Skeletal muscle satellite cell (primary cell): ENCODE data around the gene COL15A1.

Experiments used
- H3K27me3 ChIP-seq: 2 replicates; pipeline ENCODE4 v1.7.0; 2013; ENCODE audit warnings: low read length; ENCODE audit not compliant: control insufficient read depth, insufficient read depth
- H3K36me3 ChIP-seq: 2 replicates; pipeline ENCODE4 v1.7.0; 2013; ENCODE audit warnings: mild to moderate bottlenecking, control low read depth, low read length; ENCODE audit not compliant: insufficient read depth
- H3K4me1 ChIP-seq: 2 replicates; pipeline ENCODE4 v1.7.0; 2013; ENCODE audit warnings: low read length; ENCODE audit not compliant: control insufficient read depth, insufficient read depth
- H3K4me2 ChIP-seq: 2 replicates; pipeline ENCODE4 v1.7.0; 2013; ENCODE audit warnings: mild to moderate bottlenecking, low read length
- H3K4me3 ChIP-seq: 2 replicates; pipeline ENCODE4 v1.7.0; 2013; ENCODE audit warnings: low read length
- H3K9ac ChIP-seq: 2 replicates; pipeline ENCODE4 v1.7.0; 2013; ENCODE audit warnings: mild to moderate bottlenecking, low read depth, low read length, moderate library complexity
- H3K9me3 ChIP-seq: replicated peaks from 2 replicates; pipeline ENCODE4 v1.7.0; 2013; ENCODE audit warnings: mild to moderate bottlenecking, control low read depth, low read length

COL15A1 gene

DNA sequence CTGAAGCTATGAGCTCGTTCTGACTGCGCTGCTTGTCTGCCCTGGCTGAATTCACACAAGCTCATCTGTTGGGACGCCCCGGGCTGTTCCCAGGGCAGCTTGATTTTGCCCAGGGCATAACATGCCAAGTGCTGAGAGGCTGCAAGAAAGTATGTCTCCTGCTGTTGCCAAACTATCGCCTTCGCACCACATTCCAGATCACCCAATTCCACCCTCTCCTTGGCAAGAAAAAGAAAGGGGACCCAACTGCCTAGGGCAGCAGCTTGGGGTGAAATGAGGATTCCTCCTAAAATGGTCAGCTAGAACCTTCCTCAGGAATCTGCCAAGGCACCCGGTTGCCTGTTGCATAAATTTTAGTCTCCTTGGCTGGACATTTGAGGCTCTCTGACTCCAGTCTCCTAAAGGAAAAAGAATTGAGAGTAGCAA lies 21.2 kb downstream of the COL15A1 start:
- Histone ChIP-seq H3K4me3 (no peak overlapping the region), H3K9me3 (no peaks in the 10 kb centered on the region), H3K4me1 (peaks cover 24% of the 10 kb centered on the region), H3K36me3 (no peaks in the 10 kb centered on the region), H3K9ac (no peak overlapping the region), H3K27me3 (peaks cover 78% of the 10 kb centered on the region), H3K4me2 (no peak overlapping the region)

DNA sequence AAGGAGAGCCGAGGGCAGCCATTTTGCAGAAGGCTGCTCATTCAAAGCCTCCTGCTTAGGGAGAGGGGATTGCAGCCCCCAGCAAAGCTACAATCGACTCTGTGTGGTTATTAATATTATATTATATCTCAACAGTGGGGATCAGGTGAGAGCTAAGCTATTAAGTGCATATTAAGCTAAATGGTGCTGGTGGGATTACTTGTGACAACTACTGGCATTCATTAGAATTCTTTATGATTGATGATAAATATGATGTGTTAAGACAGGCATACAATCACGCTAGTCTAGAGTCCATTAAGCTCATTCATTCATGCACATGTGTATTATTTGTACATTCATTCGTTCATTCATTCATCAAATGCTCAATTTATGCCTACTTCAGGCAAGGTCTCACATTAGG lies 23.0 kb downstream of the COL15A1 start:
- Histone ChIP-seq H3K27me3 (peaks cover 89% of the 10 kb centered on the region), H3K4me2 (no peak overlapping the region)

DNA sequence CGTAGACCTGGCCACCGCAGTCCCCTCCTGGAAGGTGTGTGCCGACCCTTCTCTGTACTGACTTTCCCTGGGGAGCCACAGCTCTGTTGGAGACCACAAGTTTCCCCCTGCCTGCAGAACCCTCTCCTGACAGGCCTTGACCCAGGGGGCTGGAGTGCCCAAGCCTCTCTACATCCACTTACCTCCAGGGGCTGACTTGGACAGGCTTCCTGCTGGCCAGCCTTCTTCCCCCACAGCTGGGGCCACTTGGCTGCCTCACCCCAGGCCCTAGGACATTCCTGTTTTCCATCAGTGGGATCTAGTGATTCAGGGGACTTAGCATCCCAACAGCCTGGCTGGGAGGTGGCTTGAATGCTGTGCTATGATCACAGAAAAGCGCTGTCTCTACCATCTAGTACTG lies 23.6 kb downstream of the COL15A1 start:
- Histone ChIP-seq H3K4me2 (no peak overlapping the region), H3K4me1 (peaks cover 21% of the 10 kb centered on the region), H3K4me3 (no peak overlapping the region), H3K9me3 (no peaks in the 10 kb centered on the region), H3K36me3 (no peaks in the 10 kb centered on the region), H3K27me3 (peaks cover 93% of the 10 kb centered on the region), H3K9ac (no peak overlapping the region)

More for the DNA sequence above, 23.0 kb downstream of the COL15A1 start:
- Histone ChIP-seq H3K9ac (no peak overlapping the region), H3K4me3 (no peak overlapping the region), H3K4me1 (peaks cover 24% of the 10 kb centered on the region), H3K9me3 (no peaks in the 10 kb centered on the region), H3K36me3 (no peaks in the 10 kb centered on the region)

DNA sequence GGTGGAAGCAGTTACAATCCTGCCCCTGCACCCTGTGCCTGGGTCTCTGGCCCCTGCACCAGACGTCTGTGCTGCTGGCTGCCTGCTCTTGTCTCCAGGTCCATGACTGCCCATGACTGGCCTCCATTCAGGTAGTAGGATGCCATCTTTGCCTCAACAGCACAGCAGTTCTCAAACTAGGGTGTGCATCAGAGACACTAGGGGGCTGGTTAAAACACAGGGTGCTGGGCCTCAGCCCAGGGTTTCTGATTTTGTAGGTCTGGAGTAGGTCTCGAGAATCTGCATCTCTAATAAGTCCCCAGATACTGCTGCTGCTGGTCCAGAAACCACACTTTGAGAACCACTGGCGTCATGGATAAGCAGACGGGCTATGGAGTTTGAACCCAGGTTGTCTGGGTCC lies 24.0 kb downstream of the COL15A1 start:
- Histone ChIP-seq H3K4me2 (no peak overlapping the region), H3K4me3 (no peak overlapping the region), H3K9ac (no peak overlapping the region), H3K36me3 (no peaks in the 10 kb centered on the region), H3K9me3 (no peaks in the 10 kb centered on the region), H3K4me1 (peaks cover 17% of the 10 kb centered on the region), H3K27me3 (peaks cover 94% of the 10 kb centered on the region)

DNA sequence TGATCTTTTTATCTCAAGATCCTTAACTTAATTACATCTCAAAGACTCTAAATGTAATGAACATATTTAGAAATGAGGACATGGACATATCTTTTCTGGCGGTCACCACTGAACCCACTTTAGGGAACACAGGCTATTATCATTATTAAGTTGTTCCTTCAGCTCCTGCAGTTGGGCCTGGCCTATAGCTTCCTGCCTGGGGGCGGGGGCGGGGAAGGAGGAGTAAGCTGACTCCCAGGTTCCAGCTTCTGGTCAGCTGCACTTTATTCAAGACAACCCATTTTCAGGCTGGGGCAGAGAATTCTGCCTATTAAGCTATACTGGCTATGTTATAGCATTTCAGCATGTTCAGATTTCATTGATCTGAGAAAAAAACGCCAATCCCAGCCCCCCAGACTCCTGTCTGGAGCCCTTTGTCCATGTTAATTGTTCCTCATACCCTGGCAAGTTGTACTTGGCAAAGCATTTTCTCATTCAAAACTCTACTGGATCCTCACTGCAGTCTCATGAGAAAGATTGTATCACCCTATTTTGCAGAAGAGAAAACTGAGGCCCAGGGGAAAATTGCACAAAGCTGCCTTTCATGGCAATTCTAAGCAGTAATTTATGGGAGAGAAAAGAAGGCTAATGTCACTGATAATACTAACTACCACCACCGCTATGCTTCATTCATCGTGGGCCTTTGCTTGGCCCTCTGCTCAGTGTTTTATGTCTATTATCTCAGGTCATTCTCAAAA lies 25.1 kb downstream of the COL15A1 start:
- Histone ChIP-seq H3K4me3 (no peak overlapping the region), H3K36me3 (no peaks in the 10 kb centered on the region), H3K4me2 (no peak overlapping the region), H3K9ac (no peak overlapping the region), H3K9me3 (no peaks in the 10 kb centered on the region), H3K4me1 (peaks cover 9% of the 10 kb centered on the region), H3K27me3 (peaks cover 95% of the 10 kb centered on the region)

DNA sequence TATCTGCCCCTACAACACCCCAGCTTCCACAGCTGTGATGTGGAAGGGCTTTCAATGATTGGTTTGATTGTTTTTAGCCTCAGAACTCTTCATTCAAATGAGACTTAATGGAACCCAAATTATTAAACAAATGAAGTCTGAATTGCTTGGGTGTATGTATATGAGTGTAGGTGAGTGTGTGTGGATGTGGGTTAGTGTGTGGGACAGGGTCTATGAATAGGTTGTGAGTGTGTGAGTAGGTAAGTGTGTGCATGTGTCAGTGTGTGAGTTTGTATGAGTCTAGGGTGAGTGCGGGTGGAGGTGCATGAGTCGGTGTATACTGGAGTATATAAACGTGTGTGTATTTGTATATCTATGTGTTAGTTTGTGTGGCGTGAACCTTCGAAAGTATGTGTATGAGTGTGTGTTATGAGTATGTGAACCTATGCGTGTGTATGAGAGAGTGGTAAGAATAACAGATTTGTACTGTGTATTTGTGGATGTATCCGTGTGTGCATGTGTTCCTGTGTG lies 26.9 kb downstream of the COL15A1 start:
- Histone ChIP-seq H3K4me3 (no peak overlapping the region), H3K9ac (no peak overlapping the region), H3K27me3 (peaks cover 93% of the 10 kb centered on the region), H3K9me3 (no peaks in the 10 kb centered on the region), H3K4me2 (no peak overlapping the region), H3K4me1 (peaks cover 13% of the 10 kb centered on the region), H3K36me3 (no peaks in the 10 kb centered on the region)

DNA sequence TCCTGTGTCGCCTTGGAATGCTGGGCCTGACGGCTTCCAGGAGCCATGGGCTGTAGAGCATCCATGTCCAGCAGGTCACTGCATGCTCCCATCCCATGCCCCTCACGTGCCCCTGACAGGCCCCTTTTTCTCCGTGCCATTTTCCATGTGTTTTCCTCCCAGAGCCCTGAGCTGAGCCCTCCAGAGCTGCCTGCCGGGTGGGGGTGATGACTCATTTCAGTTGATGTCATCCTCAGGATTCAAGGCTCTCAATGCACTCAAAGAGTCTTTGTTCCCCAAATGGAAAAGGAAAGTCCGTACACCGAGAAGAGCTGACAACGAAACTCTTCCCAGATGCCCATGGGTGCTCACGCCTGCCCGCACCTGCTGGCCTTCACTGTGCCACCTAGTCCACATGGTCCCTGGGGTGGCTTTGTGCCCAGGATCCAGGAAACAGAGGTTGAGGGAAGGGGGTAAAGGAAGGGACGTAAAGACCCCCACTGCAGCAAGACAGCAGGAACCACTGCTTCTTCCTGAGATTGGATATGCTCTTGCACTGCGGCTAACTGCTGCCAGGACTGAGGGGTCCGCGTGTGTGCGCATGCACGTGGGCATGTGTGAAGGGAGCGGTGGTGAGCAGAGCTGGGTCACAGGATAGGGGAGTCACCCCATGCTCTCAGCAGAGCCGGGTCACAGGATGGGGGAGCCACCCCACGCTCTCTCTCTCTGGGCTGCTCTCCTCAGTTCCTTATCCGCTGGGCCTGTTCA lies 27.6 kb downstream of the COL15A1 start:
- H3K36me3 ChIP-seq: no peaks in the 10 kb centered on the region
- no peak overlapping the region for H3K9ac ChIP-seq
- peaks cover 93% of the 10 kb centered on the region for H3K27me3 ChIP-seq
- H3K4me1 ChIP-seq: peaks cover 13% of the 10 kb centered on the region
- no peak overlapping the region for H3K4me3 ChIP-seq
- H3K4me2 ChIP-seq: peak overlapping the region; percentile 58
- no peaks in the 10 kb centered on the region for H3K9me3 ChIP-seq

DNA sequence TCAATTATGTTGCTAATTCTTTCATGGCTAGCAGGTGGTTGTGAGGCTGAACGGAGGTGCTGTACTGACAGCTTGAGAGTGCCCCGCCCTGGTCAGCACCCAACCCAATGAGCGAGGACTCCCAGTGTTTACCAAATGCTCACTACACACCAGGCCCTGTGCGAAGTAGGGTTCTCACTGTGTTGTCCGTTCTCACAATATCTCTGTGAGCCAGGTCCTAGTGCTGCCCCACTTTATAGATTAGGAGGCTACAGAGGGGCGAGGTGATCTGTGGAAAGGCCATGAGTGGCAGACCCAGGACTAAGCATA lies 28.2 kb downstream of the COL15A1 start:
- no peak overlapping the region for H3K4me3 ChIP-seq
- H3K4me1 ChIP-seq: peaks cover 13% of the 10 kb centered on the region
- no peak overlapping the region for H3K4me2 ChIP-seq
- no peaks in the 10 kb centered on the region for H3K36me3 ChIP-seq
- no peak overlapping the region for H3K9ac ChIP-seq
- H3K27me3 ChIP-seq: peaks cover 95% of the 10 kb centered on the region
- H3K9me3 ChIP-seq: no peaks in the 10 kb centered on the region

DNA sequence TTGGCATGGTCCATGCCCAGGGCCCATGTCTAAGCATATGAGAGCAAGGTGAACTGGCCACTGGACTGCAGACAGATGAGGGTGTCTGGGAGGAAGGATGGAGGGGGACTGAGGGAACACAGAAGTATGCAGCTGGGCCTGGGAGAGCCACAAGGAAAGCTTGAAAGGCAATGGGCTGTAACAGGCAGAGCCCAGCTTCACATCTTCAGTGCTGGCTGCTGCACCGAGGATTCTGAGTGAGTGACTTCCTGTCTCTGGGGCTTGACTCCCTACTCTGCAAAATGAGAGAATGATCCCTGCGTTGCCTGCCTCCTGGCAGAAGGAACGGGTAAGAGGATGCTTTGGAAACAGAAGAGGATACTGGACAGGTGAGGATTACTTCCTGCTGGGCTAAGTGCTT lies 29.0 kb downstream of the COL15A1 start:
- H3K4me3 ChIP-seq: no peak overlapping the region

DNA sequence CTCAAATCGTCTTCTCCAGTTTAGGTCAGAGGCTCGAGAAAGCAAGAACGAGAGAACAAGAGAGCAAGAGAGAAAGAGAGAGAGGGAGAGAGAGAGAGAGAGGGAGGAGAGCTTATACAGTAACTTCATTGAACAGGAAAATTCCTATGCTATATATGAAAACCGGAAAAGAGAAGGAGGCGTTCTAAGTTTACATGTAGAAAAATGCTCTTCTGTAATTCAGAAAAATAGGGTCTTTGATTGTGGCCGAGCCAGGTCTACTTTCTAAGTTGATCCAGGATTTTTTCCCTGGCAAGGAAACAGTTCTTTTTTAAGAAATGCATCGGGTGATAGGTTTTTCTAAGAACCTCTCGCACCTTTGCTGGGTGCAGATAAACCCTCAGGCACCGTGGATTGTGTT lies 29.5 kb downstream of the COL15A1 start:
- H3K9me3 ChIP-seq: no peaks in the 10 kb centered on the region
- no peaks in the 10 kb centered on the region for H3K36me3 ChIP-seq
- H3K4me2 ChIP-seq: no peak overlapping the region
- peaks cover 94% of the 10 kb centered on the region for H3K27me3 ChIP-seq
- no peak overlapping the region for H3K9ac ChIP-seq
- H3K4me1 ChIP-seq: peaks cover 13% of the 10 kb centered on the region
- H3K4me3 ChIP-seq: no peak overlapping the region

More for the DNA sequence above, 29.0 kb downstream of the COL15A1 start:
- Histone ChIP-seq H3K4me1 (peaks cover 13% of the 10 kb centered on the region), H3K27me3 (peaks cover 94% of the 10 kb centered on the region), H3K9me3 (no peaks in the 10 kb centered on the region), H3K9ac (no peak overlapping the region), H3K4me2 (no peak overlapping the region), H3K36me3 (no peaks in the 10 kb centered on the region)

DNA sequence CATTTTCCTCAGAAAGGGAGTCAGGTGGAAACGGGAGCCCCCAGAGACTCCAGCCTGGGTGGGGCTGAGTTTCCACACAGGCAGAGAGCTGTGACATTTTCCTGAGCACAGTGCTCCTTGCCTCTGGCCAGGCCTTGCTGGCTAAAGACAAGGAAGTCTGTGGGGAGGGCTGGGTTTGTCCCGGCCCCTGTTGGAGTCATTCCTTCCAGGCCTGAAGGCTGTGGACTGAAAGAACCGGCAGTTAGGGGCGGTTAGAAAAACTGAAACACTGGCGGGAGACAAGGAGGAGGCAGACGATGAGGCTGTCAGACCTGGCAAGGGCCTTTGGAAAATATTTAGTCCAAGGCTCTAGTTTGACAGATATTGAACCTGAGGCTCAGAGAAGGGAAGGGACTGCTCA lies 29.9 kb downstream of the COL15A1 start:
- Histone ChIP-seq H3K9me3 (no peaks in the 10 kb centered on the region), H3K9ac (no peak overlapping the region), H3K4me1 (peaks cover 13% of the 10 kb centered on the region), H3K4me2 (no peak overlapping the region), H3K36me3 (no peaks in the 10 kb centered on the region), H3K4me3 (no peak overlapping the region), H3K27me3 (peaks cover 94% of the 10 kb centered on the region)

DNA sequence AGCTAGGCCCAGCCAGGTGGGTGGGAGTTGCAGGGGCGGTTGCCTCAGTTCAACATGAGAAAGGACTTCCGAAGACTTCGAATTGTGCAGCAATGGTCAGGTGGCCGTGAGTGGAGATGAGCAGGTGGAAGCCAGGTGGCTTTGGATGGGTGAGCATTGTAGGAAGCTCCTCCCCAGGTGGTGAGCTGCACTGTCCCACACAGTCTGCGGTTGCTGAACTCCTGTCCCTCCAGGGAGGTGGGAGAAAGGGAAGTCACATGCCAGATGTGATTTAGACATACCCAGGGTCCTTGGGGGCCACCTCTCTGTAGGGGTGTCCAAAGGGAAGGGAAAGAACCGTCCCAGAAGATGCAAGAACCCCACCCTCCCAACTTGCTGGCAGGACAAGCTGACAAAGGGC lies 30.4 kb downstream of the COL15A1 start:
- no peak overlapping the region for H3K9ac ChIP-seq
- H3K4me2 ChIP-seq: no peak overlapping the region
- H3K4me1 ChIP-seq: peaks cover 13% of the 10 kb centered on the region
- H3K27me3 ChIP-seq: peaks cover 89% of the 10 kb centered on the region
- no peaks in the 10 kb centered on the region for H3K36me3 ChIP-seq
- H3K4me3 ChIP-seq: no peak overlapping the region
- no peaks in the 10 kb centered on the region for H3K9me3 ChIP-seq
